Mesendoderm (in vitro differentiated cells): ENCODE measurements around the gene NEURL2.
A peak's percentile ranks its signal among the peaks of the same experiment; 100 is the strongest.

Experiments
- DNase-seq: peaks from one replicate; pipeline ENCODE4 v3.0.0; 2013
- H2AK5ac ChIP-seq: 2 replicates; pipeline ENCODE4 v1.6.1; 2013; ENCODE audit warnings: low read length, inconsistent platforms
- H2BK120ac ChIP-seq: 2 replicates; pipeline ENCODE4 v1.6.1; 2013; ENCODE audit warnings: low read depth, mild to moderate bottlenecking, low read length, moderate library complexity, mixed read lengths
- H2BK15ac ChIP-seq: replicated peaks from 2 replicates; pipeline ENCODE4 v1.6.1; 2013; ENCODE audit warnings: low read depth, mild to moderate bottlenecking, moderate library complexity
- H2BK5ac ChIP-seq: 2 replicates; pipeline ENCODE4 v1.6.1; 2013; ENCODE audit warnings: low read length, inconsistent platforms
- H3K18ac ChIP-seq: 2 replicates; pipeline ENCODE4 v1.6.1; 2013; ENCODE audit warnings: mild to moderate bottlenecking, low read length, mixed read lengths
- H3K23ac ChIP-seq: one replicate; pipeline ENCODE4 v1.6.1; 2013; ENCODE audit warnings: low read length
- H3K27ac ChIP-seq: 2 replicates; pipeline ENCODE4 v1.5.1; 2013; ENCODE audit warnings: low read depth, mild to moderate bottlenecking, inconsistent platforms, low read length, moderate library complexity
- H3K27me3 ChIP-seq: 2 replicates; pipeline ENCODE4 v1.6.1; 2013; ENCODE audit warnings: low read length, control low read depth, mild to moderate bottlenecking, inconsistent platforms; ENCODE audit not compliant: insufficient read depth, poor library complexity
- H3K36me3 ChIP-seq: 2 replicates; pipeline ENCODE4 v1.6.1; 2013; ENCODE audit warnings: low read length, inconsistent platforms; ENCODE audit not compliant: control insufficient read depth, insufficient read depth
- H3K4ac ChIP-seq: one replicate; pipeline ENCODE4 v1.6.1; 2013; ENCODE audit warnings: low read depth, mild to moderate bottlenecking, low read length, moderate library complexity
- H3K4me1 ChIP-seq: 2 replicates; pipeline ENCODE4 v1.6.1; 2013; ENCODE audit warnings: low read depth, low read length, inconsistent platforms; ENCODE audit not compliant: control insufficient read depth
- H3K4me2 ChIP-seq: 2 replicates; pipeline ENCODE4 v1.6.1; 2013; ENCODE audit warnings: low read length
- H3K4me3 ChIP-seq: 2 replicates; pipeline ENCODE4 v1.5.1; 2013; ENCODE audit warnings: mild to moderate bottlenecking, low read length
- H3K56ac ChIP-seq: one replicate; pipeline ENCODE4 v1.6.1; 2013; ENCODE audit warnings: low read length
- H3K79me1 ChIP-seq: 2 replicates; pipeline ENCODE4 v1.6.1; 2013; ENCODE audit warnings: low read length, inconsistent platforms
- H3K79me2 ChIP-seq: 2 replicates; pipeline ENCODE4 v1.6.1; 2013; ENCODE audit warnings: mild to moderate bottlenecking, low read length; ENCODE audit not compliant: control insufficient read depth, insufficient read depth
- H3K9ac ChIP-seq: 2 replicates; pipeline ENCODE4 v1.6.1; 2013; ENCODE audit warnings: low read length, inconsistent platforms
- H4K5ac ChIP-seq: one replicate; pipeline ENCODE4 v1.6.1; 2013; ENCODE audit warnings: low read length
- H4K8ac ChIP-seq: one replicate; pipeline ENCODE4 v1.6.1; 2013; ENCODE audit warnings: low read depth, mild to moderate bottlenecking, control low read depth, low read length, moderate library complexity
- WGBS: extraction: QIAGEN DNeasy Blood & Tissue Kit; methylation state at CpG from one replicate; pipeline ENCODE4 v1.1.7; 2013; ENCODE audit warnings: low lambda C conversion rate, missing lambda C conversion rate; ENCODE audit not compliant: insufficient coverage; ENCODE audit errors: extremely low coverage; 5-methylcytosine and 5-hydroxymethylcytosine counted together

The NEURL2 gene

GRCh38 chr20:45913116-45913515 is 22.1 kb upstream of the NEURL2 start:
- Histone ChIP-seq H3K79me2 (peaks cover 3% of the 10 kb centered on the region), H3K18ac (no peak overlapping the region), H3K4me2 (no peak overlapping the region), H3K23ac (no peak overlapping the region), H3K79me1 (peaks cover 6% of the 10 kb centered on the region), H3K4me3 (no peak overlapping the region), H3K27me3 (no peaks in the 10 kb centered on the region), H3K36me3 (peaks cover 2% of the 10 kb centered on the region), H3K4me1 (peaks cover 2% of the 10 kb centered on the region), H3K56ac (no peak overlapping the region), H3K9ac (no peak overlapping the region), H4K8ac (no peak overlapping the region), H4K5ac (no peak overlapping the region), H3K4ac (no peak overlapping the region), H2AK5ac (no peak overlapping the region), H2BK5ac (no peak overlapping the region), H2BK120ac (no peak overlapping the region), H2BK15ac (no peak overlapping the region), H3K27ac (no peak overlapping the region)
- no peak for DNase-seq
- WGBS: no CpG with 5 or more reads among the region's 5 CpGs

GRCh38 chr20:45912344-45912682 is 21.3 kb upstream of the NEURL2 start:
- H3K4me1 ChIP-seq: peaks cover 2% of the 10 kb centered on the region
- no peak overlapping the region for H3K27ac ChIP-seq
- peak overlapping the region; percentile 40 for H3K56ac ChIP-seq
- H3K9ac ChIP-seq: peak overlapping the region; percentile 67
- no peak overlapping the region for H4K5ac ChIP-seq
- no peak overlapping the region for H4K8ac ChIP-seq
- H3K36me3 ChIP-seq: peaks cover 9% of the 10 kb centered on the region
- no peak overlapping the region for H2BK15ac ChIP-seq
- no peak overlapping the region for H3K23ac ChIP-seq
- no peak overlapping the region for H2AK5ac ChIP-seq
- no peak overlapping the region for H3K18ac ChIP-seq
- H2BK5ac ChIP-seq: no peak overlapping the region
- H3K4me3 ChIP-seq: no peak overlapping the region
- no peaks in the 10 kb centered on the region for H3K27me3 ChIP-seq
- peaks cover 6% of the 10 kb centered on the region for H3K79me1 ChIP-seq
- no peak for DNase-seq
- no peak overlapping the region for H2BK120ac ChIP-seq
- H3K4ac ChIP-seq: no peak overlapping the region
- WGBS: no CpG with 5 or more reads among the region's 4 CpGs
- peaks cover 3% of the 10 kb centered on the region for H3K79me2 ChIP-seq
- H3K4me2 ChIP-seq: peak overlapping the region; percentile 62

GRCh38 chr20:45911486-45912343 is 20.7 kb upstream of the NEURL2 start, which contains the start of gene PLTP:
Gene PLTP, minus strand, starts transcription at chr20:45912155. Its CDS starts 703 bp downstream, at chr20:45911452.
- peak; percentile 82 for DNase-seq
- Histone ChIP-seq H3K27me3 (no peaks in the 10 kb centered on the region), H2AK5ac (peak within 1 kb of the TSS; percentile 11), H4K5ac (no peak within 1 kb of the TSS), H2BK120ac (no peak within 1 kb of the TSS), H3K79me2 (peaks cover 3% of the 10 kb centered on the region), H3K36me3 (peaks cover 10% of the 10 kb centered on the region), H3K4me2 (peak within 1 kb of the TSS; percentile 99), H2BK15ac (no peak within 1 kb of the TSS), H3K23ac (no peak within 1 kb of the TSS), H3K79me1 (peaks cover 6% of the 10 kb centered on the region), H2BK5ac (peak within 1 kb of the TSS; percentile 80), H3K27ac (peak within 1 kb of the TSS; percentile 1), H3K9ac (peak within 1 kb of the TSS; percentile 94), H4K8ac (no peak within 1 kb of the TSS), H3K18ac (no peak within 1 kb of the TSS), H3K4me1 (peaks cover 2% of the 10 kb centered on the region), H3K4me3 (peak within 1 kb of the TSS; percentile 78), H3K4ac (peak within 1 kb of the TSS; percentile 1), H3K56ac (peak within 1 kb of the TSS; percentile 94)
- WGBS: no CpG with 5 or more reads among the region's 58 CpGs

- peaks cover 12% of the 10 kb centered on the region for H3K36me3 ChIP-seq
- H3K79me2 ChIP-seq: peaks cover 3% of the 10 kb centered on the region
- H3K4ac ChIP-seq: peak overlapping the region; percentile 1
- H3K23ac ChIP-seq: no peak overlapping the region
- no peak overlapping the region for H4K8ac ChIP-seq
- H3K18ac ChIP-seq: no peak overlapping the region
- peak; percentile 100 for DNase-seq
- no peak overlapping the region for H2AK5ac ChIP-seq
- H3K27ac ChIP-seq: peak overlapping the region; percentile 1
- H3K9ac ChIP-seq: peak overlapping the region; percentile 94
- peak overlapping the region; percentile 80 for H2BK5ac ChIP-seq
- H2BK15ac ChIP-seq: no peak overlapping the region
- peaks cover 2% of the 10 kb centered on the region for H3K4me1 ChIP-seq
- no peak overlapping the region for H4K5ac ChIP-seq
- H3K4me2 ChIP-seq: peak overlapping the region; percentile 99
- no peak overlapping the region for H2BK120ac ChIP-seq
- H3K56ac ChIP-seq: peak overlapping the region; percentile 94
- WGBS: 100% methylated on average over 1 of the region's 43 CpGs
- no peaks in the 10 kb centered on the region for H3K27me3 ChIP-seq
- H3K4me3 ChIP-seq: peak overlapping the region; percentile 78
- peaks cover 6% of the 10 kb centered on the region for H3K79me1 ChIP-seq
Observed at GRCh38 chr20:45910670-45911485, 19.9 kb upstream of the NEURL2 start.

GRCh38 chr20:45909817-45910669 is 19.0 kb upstream of the NEURL2 start:
- no peaks in the 10 kb centered on the region for H3K27me3 ChIP-seq
- no CpG with 5 or more reads among the region's 22 CpGs for WGBS
- no peak overlapping the region for H4K5ac ChIP-seq
- H2AK5ac ChIP-seq: no peak overlapping the region
- H3K9ac ChIP-seq: no peak overlapping the region
- H3K27ac ChIP-seq: no peak overlapping the region
- H2BK120ac ChIP-seq: no peak overlapping the region
- H3K4me1 ChIP-seq: peaks cover 2% of the 10 kb centered on the region
- no peak for DNase-seq
- no peak overlapping the region for H3K4me3 ChIP-seq
- no peak overlapping the region for H3K4me2 ChIP-seq
- peaks cover 13% of the 10 kb centered on the region for H3K36me3 ChIP-seq
- no peak overlapping the region for H2BK15ac ChIP-seq
- no peak overlapping the region for H2BK5ac ChIP-seq
- no peak overlapping the region for H3K4ac ChIP-seq
- peaks cover 6% of the 10 kb centered on the region for H3K79me1 ChIP-seq
- H3K23ac ChIP-seq: no peak overlapping the region
- H4K8ac ChIP-seq: no peak overlapping the region
- peak overlapping the region; percentile 25 for H3K56ac ChIP-seq
- H3K79me2 ChIP-seq: peaks cover 3% of the 10 kb centered on the region
- no peak overlapping the region for H3K18ac ChIP-seq
